Heart right ventricle (tissue), 16 donors: Measurements from ENCODE around the gene PRKRA. TPM values are rescaled to one million over a fixed set of nuclear protein-coding genes. Genes with fewer than 3 reads are reported as not detected.

Source experiments
- ATAC-seq, 8 donors: fragments of 200-7000 bp; cut with Tn5 transposase; one replicate each; pipeline ENCODE4 v1.9.1; 2020; ENCODE audit warnings: mild to moderate bottlenecking in 8 of 8, moderate library complexity in 8 of 8, moderate number of reproducible peaks in 1 of 8
- DNase-seq, 2 donors: peaks; one replicate each; pipeline ENCODE4 v3.0.0-alpha.2; 2020
- H3K27ac ChIP-seq, 10 donors: fragments of 200-600 bp; sonication (generic) in 2 of 10; one replicate each; pipeline versions ENCODE4 v1.5.0 to v1.8.0; 2020 to 2022; ENCODE audit warnings: mild to moderate bottlenecking in 3 of 10
- H3K27me3 ChIP-seq, 7 donors: fragments of 200-600 bp; one replicate each; pipeline ENCODE4 v1.8.0; 2021 to 2022; ENCODE audit warnings: mild to moderate bottlenecking in 2 of 7
- H3K36me3 ChIP-seq, 9 donors: fragments of 200-600 bp; sonication (generic) in 1 of 9; one replicate each; pipeline versions ENCODE4 v1.5.0 to v1.8.0; 2020 to 2022; ENCODE audit warnings: mild to moderate bottlenecking in 2 of 9
- H3K4me1 ChIP-seq, 9 donors: fragments of 200-600 bp; sonication (generic) in 1 of 9; one replicate each; pipeline versions ENCODE4 v1.5.0 to v1.8.0; 2020 to 2022; ENCODE audit warnings: mild to moderate bottlenecking in 4 of 9
- H3K4me3 ChIP-seq, 10 donors: fragments of 200-600 bp; sonication (generic) in 2 of 10; one replicate each; pipeline versions ENCODE4 v1.5.0 to v1.8.0; 2020 to 2022; ENCODE audit warnings: mild to moderate bottlenecking in 7 of 10, moderate library complexity in 2 of 10
- H3K9me3 ChIP-seq, 11 donors: fragments of 200-600 bp in 10 of 11; sonication (generic) in 2 of 11; one replicate each; pipeline versions ENCODE4 v1.5.0 to v1.8.0; 2013 to 2022; ENCODE audit warnings: mild to moderate bottlenecking in 2 of 11, control low read depth in 1 of 11, moderate library complexity in 1 of 11
- WGBS, 2 donors: extraction: QIAGEN DNeasy Blood & Tissue Kit; methylation state at CpG; one replicate each; pipeline ENCODE4 v1.1.7; 2013; ENCODE audit warnings: inconsistent platforms in 1 of 2; 5-methylcytosine and 5-hydroxymethylcytosine counted together
- intact Hi-C, 10 donors: fragments of 100-400 bp; cut with DNase I; formaldehyde crosslinking; loops; one replicate each; pipeline versions ENCODE4 v1.11.1 to v1.14.2; 2022
- polyA plus RNA-seq, 2 donors: library from polyadenylated mRNA; stranded (reverse); fragments of 200-250 nt; gene quantifications; one replicate each; pipeline ENCODE4 v1.2.3, GENCODE V29; 2013
- total RNA-seq, 10 donors: library from RNA; stranded (reverse); fragmentation: NEBNext Ultra II Directional in 3 of 10; extraction: Animal tissue kit (Norgen Biotek cat#: 25700) in 3 of 10; gene quantifications; one replicate each; pipeline versions ENCODE4 v1.2.1 to v1.2.4, GENCODE V29; 2021 to 2023
- TF ChIP-seq, protein P1 (sequence below), 9 donors: fragments of 200-600 bp; sonication (generic) in 2 of 9; IDR thresholded peaks; one replicate each; pipeline versions ENCODE4 v1.5.0 to v1.8.0; 2021 to 2022; ENCODE audit warnings: antibody characterized with exemption in 9 of 9, mild to moderate bottlenecking in 5 of 9, moderate library complexity in 1 of 9
- donor health status: Arrhythmogenic right ventricular cardiomyopathy.
- donor health status: ischemic (EF 13 %, LVEDD 7.1; RV severe dilation, severe dysfunction).
- donor health status: healthy with polysubstance abuse.
- donor health status: DM: no; HTN: yes; CAD: no.
- donor health status: DM: no; HTN: no; CAD: no.
- donor health status: ischemic (EF 25% LVEDD 6.9; RV normal size, moderate dysfunction).
- donor health status: ischemic (EF 25% LVEDD 5.7; RV mildly dilated, moderate dysfunction).
- donor health status: healthy.
- donor health status: DM: yes; HTN: yes; CAD: no.
- donor health status: Ischemic cardiomyopathy.
- donor health status: ischemic (EF 35%, LVEDD 5.7; RV mildly dilated, moderate dysfunction).
- donor health status: nonischemic (EF 11% LVEDD 7.7; RV severe dilation, severe dysfunction).
- donor health status: DM: yes; HTN: yes; CAD: no.
- donor health status: PGD.
- donor health status: ischemic (EF 29% LVEDD 5.4; RV normal size, mild dysfunction).
- donor health status: nonischemic (EF 23%, LVEDD 6.1; RV moderate dilation, normal function).

Gene PRKRA
- total and polyA plus RNA-seq, 12 donors, result 39.7 to 55.3 (median 43.9) TPM

DNA sequence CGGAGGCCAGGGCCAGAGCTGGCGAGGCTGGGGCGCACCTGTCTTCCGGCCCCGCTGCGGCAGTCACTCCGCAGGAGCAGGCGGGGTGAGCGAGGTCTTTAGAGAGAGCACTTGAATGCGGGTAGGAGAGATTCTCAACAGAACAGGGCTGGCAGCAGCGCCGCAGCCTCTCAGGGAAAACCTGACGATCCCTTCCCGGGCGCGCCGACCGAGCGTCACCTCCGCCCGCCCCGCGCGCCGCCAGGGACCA, 526 bp downstream of the PRKRA start:
- intact Hi-C loops, result loop anchor here in 3 of 10 donors (2.0 kb wide), 2 partner anchors 26 to 28 kb away; partner anchors contain the start of gene FKBP7 (in 2 of the 3)
- no peak for ATAC-seq
- no peaks in the 10 kb centered on the region for H3K27me3 ChIP-seq
- H3K27ac ChIP-seq, result peak overlapping the region; percentile 94 to 99 (median 97)
- H3K4me1 ChIP-seq, result peaks cover 10 to 40% (median 30%) of the 10 kb centered on the region in 9 donors
- peak overlapping the region; percentile 51 to 99 (median 86) for H3K4me3 ChIP-seq
- DNase-seq, result no peak
- peaks cover 0 to 34% (median 7%) of the 10 kb centered on the region in 9 donors for H3K36me3 ChIP-seq
- H3K9me3 ChIP-seq, result no peaks in the 10 kb centered on the region
- WGBS, 2 donors, result 0 to 1% methylated on average over 25 of the region's 25 CpGs
- TF ChIP-seq, protein P1, sequence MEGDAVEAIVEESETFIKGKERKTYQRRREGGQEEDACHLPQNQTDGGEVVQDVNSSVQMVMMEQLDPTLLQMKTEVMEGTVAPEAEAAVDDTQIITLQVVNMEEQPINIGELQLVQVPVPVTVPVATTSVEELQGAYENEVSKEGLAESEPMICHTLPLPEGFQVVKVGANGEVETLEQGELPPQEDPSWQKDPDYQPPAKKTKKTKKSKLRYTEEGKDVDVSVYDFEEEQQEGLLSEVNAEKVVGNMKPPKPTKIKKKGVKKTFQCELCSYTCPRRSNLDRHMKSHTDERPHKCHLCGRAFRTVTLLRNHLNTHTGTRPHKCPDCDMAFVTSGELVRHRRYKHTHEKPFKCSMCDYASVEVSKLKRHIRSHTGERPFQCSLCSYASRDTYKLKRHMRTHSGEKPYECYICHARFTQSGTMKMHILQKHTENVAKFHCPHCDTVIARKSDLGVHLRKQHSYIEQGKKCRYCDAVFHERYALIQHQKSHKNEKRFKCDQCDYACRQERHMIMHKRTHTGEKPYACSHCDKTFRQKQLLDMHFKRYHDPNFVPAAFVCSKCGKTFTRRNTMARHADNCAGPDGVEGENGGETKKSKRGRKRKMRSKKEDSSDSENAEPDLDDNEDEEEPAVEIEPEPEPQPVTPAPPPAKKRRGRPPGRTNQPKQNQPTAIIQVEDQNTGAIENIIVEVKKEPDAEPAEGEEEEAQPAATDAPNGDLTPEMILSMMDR (IDR thresholded peaks at IDR 0.05), result no peak

DNA sequence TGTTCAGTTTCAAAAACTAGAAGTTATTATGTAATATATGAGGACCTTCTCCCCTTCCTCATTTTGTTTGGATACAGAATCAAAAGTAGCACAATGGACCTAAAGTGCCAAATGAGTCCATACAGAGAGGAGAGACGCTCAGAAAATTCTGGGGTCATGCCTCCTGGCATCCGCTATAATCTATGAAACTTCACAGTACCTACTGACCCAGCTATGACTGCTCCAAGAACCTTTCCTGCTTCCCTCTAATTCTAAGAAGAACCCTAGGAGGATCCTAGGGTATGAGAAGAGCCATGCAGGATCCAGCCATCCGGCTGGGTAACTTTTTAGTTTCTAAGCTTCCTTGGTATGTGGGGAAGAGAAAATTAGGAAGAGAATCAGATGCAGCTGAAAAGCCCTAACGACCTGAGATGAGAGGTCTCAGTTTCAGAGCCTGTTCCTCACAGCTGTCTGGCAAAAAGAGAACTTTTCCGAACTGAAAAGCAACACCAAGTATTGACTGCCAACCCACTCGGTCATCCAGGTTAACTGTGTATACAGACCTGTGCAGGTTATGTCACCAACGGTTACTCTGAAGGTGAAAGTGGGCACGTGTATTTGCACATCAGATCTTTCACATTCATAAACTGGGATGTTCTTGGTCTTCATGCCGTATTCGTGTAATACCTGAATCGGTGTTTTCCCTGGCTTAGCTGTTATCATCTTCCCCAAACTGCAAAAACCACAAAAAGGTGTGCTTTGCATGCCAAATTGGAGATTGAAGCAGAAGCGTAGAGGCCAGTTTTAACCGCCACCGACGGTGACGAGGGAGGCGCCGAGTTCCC, 1.1 kb downstream of the PRKRA start:
- H3K9me3 ChIP-seq, result no peaks in the 10 kb centered on the region
- ATAC-seq (no peak), DNase-seq (no peak)
- peaks cover 0 to 40% (median 7%) of the 10 kb centered on the region in 9 donors for H3K36me3 ChIP-seq
- peaks cover 10 to 40% (median 30%) of the 10 kb centered on the region in 9 donors for H3K4me1 ChIP-seq
- peak overlapping the region; percentile 51 to 99 (median 86) for H3K4me3 ChIP-seq
- TF ChIP-seq, protein P1 (IDR thresholded peaks at IDR 0.05), result no peak
- peak overlapping the region; percentile 94 to 99 (median 97) for H3K27ac ChIP-seq
- intact Hi-C loops, result loop anchor here in 3 of 10 donors (2.0 kb wide), 2 partner anchors 27 to 29 kb away; partner anchors contain the start of gene FKBP7 (in 2 of the 3)
- 6% methylated on average over 18 of the region's 18 CpGs for WGBS, 2 donors
- H3K27me3 ChIP-seq, result no peaks in the 10 kb centered on the region

DNA sequence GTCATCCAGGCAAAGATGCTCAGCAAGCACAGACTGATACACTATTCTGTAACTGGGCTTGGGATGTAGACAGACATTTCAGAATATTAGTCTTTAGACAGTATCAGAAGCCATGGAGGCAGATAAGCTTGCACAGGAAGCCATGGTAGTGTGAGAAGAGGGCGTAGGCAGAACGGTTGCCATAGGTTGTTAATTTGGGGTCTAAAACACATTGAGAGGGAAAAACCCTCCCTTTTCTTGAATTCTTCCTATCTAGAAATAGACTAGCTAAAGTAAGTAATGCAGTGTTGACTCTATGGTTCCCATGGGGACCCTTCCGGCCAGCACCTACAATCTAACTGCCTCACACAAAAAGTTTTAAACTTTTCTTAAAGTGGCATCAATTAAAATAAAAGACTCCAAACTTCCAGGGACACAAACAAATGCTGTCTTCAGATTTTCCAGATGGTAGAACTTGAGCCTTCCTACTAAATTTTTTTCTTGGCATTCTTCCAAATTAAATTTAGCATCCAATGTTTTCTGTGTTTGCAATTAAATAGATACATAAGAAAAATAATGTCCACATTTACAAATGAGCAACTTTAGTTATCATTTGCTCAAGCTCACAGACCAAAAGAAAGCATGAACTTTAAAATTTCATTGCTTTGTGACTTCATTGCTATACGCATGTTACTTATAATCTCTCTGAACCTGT, 1.9 kb downstream of the PRKRA start:
- peak overlapping the region in 1 of 10 donors; percentile 98 for H3K27ac ChIP-seq
- intact Hi-C loops, result no loop called here
- WGBS, 2 donors, result 61 to 74% methylated on average over 4 of the region's 4 CpGs

DNA sequence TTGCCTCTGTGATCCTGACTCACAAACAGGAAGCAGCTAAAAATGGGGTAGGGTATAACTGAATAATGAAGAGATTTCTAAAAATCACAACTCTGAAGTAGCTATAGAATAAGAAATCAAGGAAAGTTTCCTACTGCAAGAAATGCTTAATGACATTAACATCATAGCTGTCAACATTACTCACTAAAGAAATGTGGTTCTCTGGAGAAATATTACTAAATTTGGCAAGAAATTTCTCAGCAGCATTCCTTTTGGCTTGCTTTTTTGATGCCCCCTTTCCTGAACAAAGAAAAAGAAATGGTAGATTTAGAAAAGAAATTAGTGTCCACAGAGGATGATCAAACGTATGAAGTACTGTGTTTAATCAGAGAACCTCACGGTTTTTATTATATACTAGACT, 9.5 kb downstream of the PRKRA start:
- ATAC-seq (no peak), DNase-seq (no peak)
- Histone ChIP-seq H3K36me3 (peaks cover 0 to 100% (median 56%) of the 10 kb centered on the region in 9 donors), H3K4me3 (no peak overlapping the region), H3K27me3 (no peaks in the 10 kb centered on the region), H3K9me3 (no peaks in the 10 kb centered on the region), H3K4me1 (no peaks in the 10 kb centered on the region), H3K27ac (no peak overlapping the region)
- TF ChIP-seq, protein P1 (IDR thresholded peaks at IDR 0.05), result no peak
- 91 to 98% methylated on average over 2 of the region's 2 CpGs for WGBS, 2 donors
- intact Hi-C loops, result no loop called here

More for the DNA sequence above, 1.9 kb downstream of the PRKRA start:
- H3K36me3 ChIP-seq, result peaks cover 0 to 48% (median 7%) of the 10 kb centered on the region in 9 donors
- DNase-seq, result no peak
- H3K9me3 ChIP-seq, result no peaks in the 10 kb centered on the region
- peaks cover 10 to 40% (median 30%) of the 10 kb centered on the region in 9 donors for H3K4me1 ChIP-seq
- no peaks in the 10 kb centered on the region for H3K27me3 ChIP-seq
- no peak for ATAC-seq
- TF ChIP-seq, protein P1 (IDR thresholded peaks at IDR 0.05), result no peak
- H3K4me3 ChIP-seq, result peak overlapping the region in 8 of 10 donors; percentile 71 to 99 (median 90)
